K562 (cell line): ENCODE results near the gene PCBP2. TPM values are rescaled to one million over a fixed set of nuclear protein-coding genes. Genes with fewer than 3 reads are reported as not detected.

Experiments used
- ATAC-seq: fragments of 200-7000 bp; cut with Tn5 transposase; 3 replicates; pipeline ENCODE4 v1.9.1; 2020; ENCODE audit warnings: moderate library complexity
- BruUV-seq: library from RNA; stranded (reverse); fragments of 400-500 nt; replicated peaks from 2 replicates; lab custom pipeline; 2021; lab: Mats Ljungman, UMichigan
- CTCF ChIA-PET: fragments of 300-600 bp; formaldehyde crosslinking; extraction: SDS; loops from one replicate; lab custom pipeline; 2021; ENCODE audit warnings: low intra/inter-chr PET ratio; lab: Yijun Ruan, JAX
- POLR2A ChIA-PET: fragments of 300-600, 350-650 bp; sonication (Branson Sonifier 250); formaldehyde crosslinking; extraction: SDS; loops from one replicate; lab custom pipeline; 2021; ENCODE audit warnings: antibody characterized with exemption, inconsistent platforms; lab: Yijun Ruan, JAX
- DNase-seq, 4 experiments: peaks; one replicate each; pipeline versions ENCODE4 v3.0.0 to v3.0.0-alpha.2; 2011 to 2018; ENCODE audit warnings: low spot score in 3 of 4, mixed read lengths in 3 of 4; ENCODE audit errors: extremely low read depth in 1 of 4
- FAIRE-seq: peaks from 2 replicates; lab custom pipeline; 2011; peaks lifted over from hg19 to GRCh38; lab: Jason Lieb, UNC
- H2AFZ ChIP-seq: 2 replicates; pipeline ENCODE4 v1.6.0; 2011; ENCODE audit warnings: low read depth, low read length, control low read depth, inconsistent platforms
- H3K27ac ChIP-seq: fragments of 200-600 bp; 3 replicates; pipeline ENCODE4 v1.8.0; 2011; ENCODE audit warnings: low read depth, mild to moderate bottlenecking, control low read depth, inconsistent platforms, low read length, moderate library complexity, mixed read lengths; ENCODE audit errors: extremely low read depth
- H3K27me3 ChIP-seq, 2 experiments: fragments of 300-600 bp in 1 of 2; 2 replicates in 1 of 2; 3 replicates in 1 of 2; pipeline versions ENCODE4 v1.6.0 to v1.8.0; 2011; ENCODE audit warnings: inconsistent platforms in 2 of 2, low read length in 2 of 2, mild to moderate bottlenecking in 1 of 2, mixed read lengths in 1 of 2, moderate library complexity in 1 of 2; ENCODE audit not compliant: control insufficient read depth in 2 of 2, insufficient read depth in 2 of 2
- H3K36me3 ChIP-seq: fragments of 300-600 bp; 3 replicates; pipeline ENCODE4 v1.8.0; 2011; ENCODE audit warnings: mild to moderate bottlenecking, low read length, inconsistent platforms; ENCODE audit not compliant: control insufficient read depth, insufficient read depth
- H3K4me1 ChIP-seq, 2 experiments: fragments of 200-600 bp in 1 of 2; replicated peaks in 1 of 2; 2 replicates in 1 of 2; 3 replicates in 1 of 2; pipeline versions ENCODE4 v1.5.1 to v1.8.0; 2011; ENCODE audit warnings: inconsistent platforms in 2 of 2, low read length in 2 of 2, mild to moderate bottlenecking in 1 of 2, mixed read lengths in 1 of 2, moderate library complexity in 1 of 2; ENCODE audit not compliant: control insufficient read depth in 2 of 2, insufficient read depth in 2 of 2
- H3K4me2 ChIP-seq: 2 replicates; pipeline ENCODE4 v1.6.1; 2011; ENCODE audit warnings: low read length, control low read depth, inconsistent platforms, mixed read lengths; ENCODE audit not compliant: insufficient read depth
- H3K4me3 ChIP-seq: fragments of 200-600 bp; sonication (generic), shearing (Covaris generic); 2 replicates; pipeline ENCODE4 v1.5.1; 2016; ENCODE audit warnings: control low read depth, inconsistent platforms
- H3K79me2 ChIP-seq: fragments of 200-600 bp; 3 replicates; pipeline ENCODE4 v1.8.0; 2011; ENCODE audit warnings: low read length, inconsistent platforms; ENCODE audit not compliant: control insufficient read depth, insufficient read depth
- H3K9ac ChIP-seq, 2 experiments: 2 replicates each; pipeline versions ENCODE4 v1.6.0 to v1.6.1; 2011; ENCODE audit warnings: low read depth in 2 of 2, low read length in 2 of 2, control low read depth in 1 of 2, inconsistent platforms in 1 of 2, mild to moderate bottlenecking in 1 of 2, mixed read lengths in 1 of 2; ENCODE audit not compliant: insufficient read depth in 1 of 2
- H3K9me1 ChIP-seq: one replicate; pipeline ENCODE4 v1.6.0; 2011; ENCODE audit warnings: inconsistent platforms, mild to moderate bottlenecking, low read length, moderate library complexity; ENCODE audit not compliant: control insufficient read depth, insufficient read depth
- H3K9me3 ChIP-seq: replicated peaks from 2 replicates; pipeline ENCODE4 v1.5.1; 2011; ENCODE audit warnings: low read depth, low read length, inconsistent platforms; ENCODE audit not compliant: control insufficient read depth, insufficient read depth
- H4K20me1 ChIP-seq: replicated peaks from 2 replicates; pipeline ENCODE4 v1.6.1; 2011; ENCODE audit warnings: low read length, inconsistent platforms, mixed read lengths; ENCODE audit not compliant: control insufficient read depth, insufficient read depth
- ELF1 ChIP-seq: fragments of 200-800 bp; sonication (Bioruptor generic); IDR thresholded peaks from 2 replicates; pipeline ENCODE4 v1.6.1; 2016; ENCODE audit warnings: missing genetic modification characterization, missing compliant biosample characterization
- FUS ChIP-seq: fragments of 200-400 bp; formaldehyde crosslinking; optimal IDR thresholded peaks from 2 replicates; pipeline ENCODE3; 2017; ENCODE audit warnings: low read depth, low read length
- KLF13 ChIP-seq: fragments of 450-650 bp; IDR thresholded peaks from 2 replicates; pipeline ENCODE4 v1.6.1; 2016; ENCODE audit warnings: missing genetic modification characterization, low read depth, mild to moderate bottlenecking, missing compliant biosample characterization, moderate library complexity, borderline replicate concordance
- ZFP1 ChIP-seq: fragments of 450-650 bp; formaldehyde crosslinking; IDR thresholded peaks from 2 replicates; pipeline ENCODE4 v1.4.0; 2020; ENCODE audit warnings: mild to moderate bottlenecking, mixed read lengths
- ZNF589 ChIP-seq: fragments of 200-800 bp; sonication (Bioruptor generic); IDR thresholded peaks from 2 replicates; pipeline ENCODE4 v1.6.1; 2016; ENCODE audit warnings: low read depth, missing genetic modification characterization, missing compliant biosample characterization
- WGBS: fragments of 100-300 bp; shearing (Covaris generic); methylation state at CpG from one replicate; pipeline ENCODE4 v1.1.6; 2016; ENCODE audit warnings: low coverage, mixed read lengths; ENCODE audit not compliant: insufficient coverage; ENCODE audit errors: missing lambda C conversion rate; 5-methylcytosine and 5-hydroxymethylcytosine counted together
- in situ Hi-C: fragments of 300-500 bp; cut with MboI; formaldehyde crosslinking; loops from 4 replicates; pipeline ENCODE4 v1.15.0; 2018; ENCODE audit warnings: inconsistent platforms, mixed read lengths
- intact Hi-C: fragments of 100-400 bp; cut with micrococcal nuclease; formaldehyde crosslinking; loops from 2 replicates; pipeline ENCODE4 v1.14.2; 2022
- polyA plus RNA-seq, 8 experiments: library from polyadenylated mRNA; depleted of rRNA in 4 of 8; stranded (reverse) in 5 of 8; unstranded in 3 of 8; fragments of >200 nt; fragmentation: Nextera tagmentation in 2 of 8; fragmentation: Illumina TruSeq in 1 of 8; extraction: Ambion mirVana in 2 of 8; extraction: Trizol in 1 of 8; gene quantifications; 2 replicates each; pipeline versions ENCODE4 v1.2.1 to v1.2.3, GENCODE V29; 2011 to 2014; ENCODE audit warnings: inconsistent platforms in 1 of 8, missing spikeins in 1 of 8
- total RNA-seq, 7 experiments: library from RNA; depleted of rRNA in 6 of 7; stranded (reverse); fragments of >200 nt in 6 of 7; fragmentation: Illumina TruSeq in 2 of 7; extraction: Trizol in 2 of 7; gene quantifications; 2 replicates each; pipeline versions ENCODE4 v1.2.1 to v1.2.3, GENCODE V29; 2011 to 2021; ENCODE audit warnings: low replicate concordance in 1 of 7
- TF ChIP-seq, protein P1 (sequence below), 2 experiments: IDR thresholded peaks; 2 replicates each; pipeline ENCODE4 v1.6.1; 2012; ENCODE audit warnings: improper control_type of control experiment in 2 of 2, low read depth in 2 of 2, low read length in 2 of 2, borderline replicate concordance in 1 of 2
- TF ChIP-seq, protein P2 (sequence below): fragments of 200-800 bp; sonication (Bioruptor generic); IDR thresholded peaks from 2 replicates; pipeline ENCODE4 v1.6.1; 2017; ENCODE audit warnings: missing genetic modification characterization, missing compliant biosample characterization
- TF ChIP-seq, protein P3 (sequence below): fragments of 450-650 bp; IDR thresholded peaks from 2 replicates; pipeline ENCODE4 v1.6.1; 2017; ENCODE audit warnings: antibody characterized with exemption, mild to moderate bottlenecking
- TF ChIP-seq, protein P4 (sequence below): fragments of 250-450 bp; sonication (Bioruptor Pico); IDR thresholded peaks from 2 replicates; pipeline ENCODE4 v1.8.0; 2022; ENCODE audit warnings: inconsistent platforms, mild to moderate bottlenecking, moderate library complexity, borderline replicate concordance

Gene PCBP2
- total and polyA plus RNA-seq, 9 of the 15 experiments (the other 6 are each of a cell fraction or from before 2014, with no cell fraction given) = 137 to 831 (median 328) TPM

DNA sequence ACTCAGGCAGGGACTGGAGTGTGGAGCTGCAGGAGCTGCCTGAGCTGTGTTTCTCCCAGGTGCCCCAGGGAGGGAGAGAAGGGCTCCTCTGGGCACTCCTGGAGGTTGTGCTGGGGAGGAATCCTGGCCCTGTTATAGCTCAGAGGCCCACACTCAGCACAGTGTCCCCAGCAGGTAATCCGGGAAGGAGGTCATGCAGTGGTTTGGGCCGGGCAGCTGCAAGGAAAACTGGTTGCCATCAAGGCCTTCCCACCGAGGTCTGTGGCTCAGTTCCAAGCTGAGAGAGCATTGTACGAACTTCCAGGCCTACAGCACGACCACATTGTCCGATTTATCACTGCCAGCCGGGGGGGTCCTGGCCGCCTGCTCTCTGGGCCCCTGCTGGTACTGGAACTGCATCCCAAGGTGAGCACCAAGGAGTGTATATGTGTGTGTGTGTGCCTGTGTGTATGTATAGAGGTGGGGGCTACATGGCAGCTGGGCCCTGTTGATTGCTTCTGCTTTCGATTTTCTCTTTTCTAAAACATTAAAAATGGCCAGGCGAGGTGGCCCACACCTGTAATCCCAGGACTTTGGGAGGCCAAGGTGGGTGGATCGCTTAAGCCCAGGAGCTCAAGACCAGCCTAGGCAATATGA, 26.3 kb upstream of the PCBP2 start:
- Histone ChIP-seq H3K9me3 (no peaks in the 10 kb centered on the region), H2AFZ (peak overlapping the region; percentile 77), H4K20me1 (no peaks in the 10 kb centered on the region), H3K79me2 (peaks cover 19% of the 10 kb centered on the region), H3K27me3 (no peaks in the 10 kb centered on the region), H3K4me2 (peak overlapping the region; percentile 89), H3K27ac (peak overlapping the region; percentile 63), H3K9me1 (no peaks in the 10 kb centered on the region), H3K4me3 (peak overlapping the region; percentile 36), H3K36me3 (peaks cover 26% of the 10 kb centered on the region; the same call in 2 of the 3 replicates), H3K9ac (peak overlapping the region; percentile 65 to 98), H3K4me1 (peaks cover 38 to 43% of the 10 kb centered on the region in 2 experiments)
- no peak for FAIRE-seq
- intact Hi-C loops (loop anchor here (10.0 kb wide), 1 partner anchor 101 kb away; the partner anchor contains the start of gene AAAS), in situ Hi-C loops (no loop called here)
- BruUV-seq = TSS peak; percentile 65
- peak; percentile 43 for ATAC-seq
- peak in 2 of 4 experiments; percentile 16 to 17 for DNase-seq
- 34% methylated on average over 11 of the region's 11 CpGs for WGBS
- ChIA-PET CTCF (no interaction called here), POLR2A (interaction anchor here (0.6 to 3.1 kb wide), 6 partner anchors 10 to 83 kb away, joined by 3 to 13 read pairs (median 4); partner anchors contain the start of gene PRR13)
- no peak for TF ChIP-seq FUS
- no peak for TF ChIP-seq ZFP1 (CRISPR knock-in tag)
- 0 out of 2 replicates have a peak, but pooled peaks have one; percentile 17 for TF ChIP-seq ELF1 (tag)
- no peak for TF ChIP-seq KLF13 (tag)
- no peak for TF ChIP-seq ZNF589 (CRISPR knock-in tag)
- TF ChIP-seq, protein P1, sequence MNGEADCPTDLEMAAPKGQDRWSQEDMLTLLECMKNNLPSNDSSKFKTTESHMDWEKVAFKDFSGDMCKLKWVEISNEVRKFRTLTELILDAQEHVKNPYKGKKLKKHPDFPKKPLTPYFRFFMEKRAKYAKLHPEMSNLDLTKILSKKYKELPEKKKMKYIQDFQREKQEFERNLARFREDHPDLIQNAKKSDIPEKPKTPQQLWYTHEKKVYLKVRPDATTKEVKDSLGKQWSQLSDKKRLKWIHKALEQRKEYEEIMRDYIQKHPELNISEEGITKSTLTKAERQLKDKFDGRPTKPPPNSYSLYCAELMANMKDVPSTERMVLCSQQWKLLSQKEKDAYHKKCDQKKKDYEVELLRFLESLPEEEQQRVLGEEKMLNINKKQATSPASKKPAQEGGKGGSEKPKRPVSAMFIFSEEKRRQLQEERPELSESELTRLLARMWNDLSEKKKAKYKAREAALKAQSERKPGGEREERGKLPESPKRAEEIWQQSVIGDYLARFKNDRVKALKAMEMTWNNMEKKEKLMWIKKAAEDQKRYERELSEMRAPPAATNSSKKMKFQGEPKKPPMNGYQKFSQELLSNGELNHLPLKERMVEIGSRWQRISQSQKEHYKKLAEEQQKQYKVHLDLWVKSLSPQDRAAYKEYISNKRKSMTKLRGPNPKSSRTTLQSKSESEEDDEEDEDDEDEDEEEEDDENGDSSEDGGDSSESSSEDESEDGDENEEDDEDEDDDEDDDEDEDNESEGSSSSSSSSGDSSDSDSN (IDR thresholded peaks at IDR 0.05; ENCODE audit: borderline replicate concordance in 1 of 2, low read depth in 2 of 2, low read length in 2 of 2) = 0 out of 4 replicates have a peak, but pooled peaks of 1 of the 2 experiments have one; percentile 7
- TF ChIP-seq, protein P2, sequence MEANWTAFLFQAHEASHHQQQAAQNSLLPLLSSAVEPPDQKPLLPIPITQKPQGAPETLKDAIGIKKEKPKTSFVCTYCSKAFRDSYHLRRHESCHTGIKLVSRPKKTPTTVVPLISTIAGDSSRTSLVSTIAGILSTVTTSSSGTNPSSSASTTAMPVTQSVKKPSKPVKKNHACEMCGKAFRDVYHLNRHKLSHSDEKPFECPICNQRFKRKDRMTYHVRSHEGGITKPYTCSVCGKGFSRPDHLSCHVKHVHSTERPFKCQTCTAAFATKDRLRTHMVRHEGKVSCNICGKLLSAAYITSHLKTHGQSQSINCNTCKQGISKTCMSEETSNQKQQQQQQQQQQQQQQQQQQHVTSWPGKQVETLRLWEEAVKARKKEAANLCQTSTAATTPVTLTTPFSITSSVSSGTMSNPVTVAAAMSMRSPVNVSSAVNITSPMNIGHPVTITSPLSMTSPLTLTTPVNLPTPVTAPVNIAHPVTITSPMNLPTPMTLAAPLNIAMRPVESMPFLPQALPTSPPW (CRISPR knock-in tag) = peak; percentile 10; the same call in 1 of the 2 replicates
- TF ChIP-seq, protein P3, sequence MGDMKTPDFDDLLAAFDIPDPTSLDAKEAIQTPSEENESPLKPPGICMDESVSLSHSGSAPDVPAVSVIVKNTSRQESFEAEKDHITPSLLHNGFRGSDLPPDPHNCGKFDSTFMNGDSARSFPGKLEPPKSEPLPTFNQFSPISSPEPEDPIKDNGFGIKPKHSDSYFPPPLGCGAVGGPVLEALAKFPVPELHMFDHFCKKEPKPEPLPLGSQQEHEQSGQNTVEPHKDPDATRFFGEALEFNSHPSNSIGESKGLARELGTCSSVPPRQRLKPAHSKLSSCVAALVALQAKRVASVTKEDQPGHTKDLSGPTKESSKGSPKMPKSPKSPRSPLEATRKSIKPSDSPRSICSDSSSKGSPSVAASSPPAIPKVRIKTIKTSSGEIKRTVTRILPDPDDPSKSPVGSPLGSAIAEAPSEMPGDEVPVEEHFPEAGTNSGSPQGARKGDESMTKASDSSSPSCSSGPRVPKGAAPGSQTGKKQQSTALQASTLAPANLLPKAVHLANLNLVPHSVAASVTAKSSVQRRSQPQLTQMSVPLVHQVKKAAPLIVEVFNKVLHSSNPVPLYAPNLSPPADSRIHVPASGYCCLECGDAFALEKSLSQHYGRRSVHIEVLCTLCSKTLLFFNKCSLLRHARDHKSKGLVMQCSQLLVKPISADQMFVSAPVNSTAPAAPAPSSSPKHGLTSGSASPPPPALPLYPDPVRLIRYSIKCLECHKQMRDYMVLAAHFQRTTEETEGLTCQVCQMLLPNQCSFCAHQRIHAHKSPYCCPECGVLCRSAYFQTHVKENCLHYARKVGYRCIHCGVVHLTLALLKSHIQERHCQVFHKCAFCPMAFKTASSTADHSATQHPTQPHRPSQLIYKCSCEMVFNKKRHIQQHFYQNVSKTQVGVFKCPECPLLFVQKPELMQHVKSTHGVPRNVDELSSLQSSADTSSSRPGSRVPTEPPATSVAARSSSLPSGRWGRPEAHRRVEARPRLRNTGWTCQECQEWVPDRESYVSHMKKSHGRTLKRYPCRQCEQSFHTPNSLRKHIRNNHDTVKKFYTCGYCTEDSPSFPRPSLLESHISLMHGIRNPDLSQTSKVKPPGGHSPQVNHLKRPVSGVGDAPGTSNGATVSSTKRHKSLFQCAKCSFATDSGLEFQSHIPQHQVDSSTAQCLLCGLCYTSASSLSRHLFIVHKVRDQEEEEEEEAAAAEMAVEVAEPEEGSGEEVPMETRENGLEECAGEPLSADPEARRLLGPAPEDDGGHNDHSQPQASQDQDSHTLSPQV = no peak; the same call in 1 of the 2 replicates
- TF ChIP-seq, protein P4, sequence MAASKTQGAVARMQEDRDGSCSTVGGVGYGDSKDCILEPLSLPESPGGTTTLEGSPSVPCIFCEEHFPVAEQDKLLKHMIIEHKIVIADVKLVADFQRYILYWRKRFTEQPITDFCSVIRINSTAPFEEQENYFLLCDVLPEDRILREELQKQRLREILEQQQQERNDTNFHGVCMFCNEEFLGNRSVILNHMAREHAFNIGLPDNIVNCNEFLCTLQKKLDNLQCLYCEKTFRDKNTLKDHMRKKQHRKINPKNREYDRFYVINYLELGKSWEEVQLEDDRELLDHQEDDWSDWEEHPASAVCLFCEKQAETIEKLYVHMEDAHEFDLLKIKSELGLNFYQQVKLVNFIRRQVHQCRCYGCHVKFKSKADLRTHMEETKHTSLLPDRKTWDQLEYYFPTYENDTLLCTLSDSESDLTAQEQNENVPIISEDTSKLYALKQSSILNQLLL = no peak
